Fibroblast of villous mesenchyme (primary cell): ENCODE results near the gene SYNPO. TPM values are rescaled to one million over a fixed set of nuclear protein-coding genes. Genes with fewer than 3 reads are reported as not detected.
A peak's percentile ranks its signal among the peaks of the same experiment; 100 is the strongest.

Experiments
- DNase-seq: peaks from one replicate; pipeline ENCODE4 v3.0.0-alpha.2; 2010; ENCODE audit warnings: low read depth
- H3K4me3 ChIP-seq: 2 replicates; pipeline ENCODE4 v1.5.1; 2011; ENCODE audit warnings: low read depth, mild to moderate bottlenecking, low read length
- total RNA-seq: library from RNA; depleted of rRNA; stranded (reverse); fragments of >200 nt; gene quantifications from 2 replicates; pipeline ENCODE4 v1.2.3, GENCODE V29; 2012
- TF ChIP-seq, protein P1 (sequence below): IDR thresholded peaks from 2 replicates; pipeline ENCODE4 v1.5.1; 2012; ENCODE audit warnings: low read depth, mild to moderate bottlenecking, low read length; ENCODE audit not compliant: insufficient read depth

SYNPO gene
- total RNA-seq, 1 donor = 7.3 TPM

GRCh38 chr5:150639751-150640150 is 709 bp upstream of the SYNPO start:
- DNase-seq = no peak
- TF ChIP-seq, protein P1, sequence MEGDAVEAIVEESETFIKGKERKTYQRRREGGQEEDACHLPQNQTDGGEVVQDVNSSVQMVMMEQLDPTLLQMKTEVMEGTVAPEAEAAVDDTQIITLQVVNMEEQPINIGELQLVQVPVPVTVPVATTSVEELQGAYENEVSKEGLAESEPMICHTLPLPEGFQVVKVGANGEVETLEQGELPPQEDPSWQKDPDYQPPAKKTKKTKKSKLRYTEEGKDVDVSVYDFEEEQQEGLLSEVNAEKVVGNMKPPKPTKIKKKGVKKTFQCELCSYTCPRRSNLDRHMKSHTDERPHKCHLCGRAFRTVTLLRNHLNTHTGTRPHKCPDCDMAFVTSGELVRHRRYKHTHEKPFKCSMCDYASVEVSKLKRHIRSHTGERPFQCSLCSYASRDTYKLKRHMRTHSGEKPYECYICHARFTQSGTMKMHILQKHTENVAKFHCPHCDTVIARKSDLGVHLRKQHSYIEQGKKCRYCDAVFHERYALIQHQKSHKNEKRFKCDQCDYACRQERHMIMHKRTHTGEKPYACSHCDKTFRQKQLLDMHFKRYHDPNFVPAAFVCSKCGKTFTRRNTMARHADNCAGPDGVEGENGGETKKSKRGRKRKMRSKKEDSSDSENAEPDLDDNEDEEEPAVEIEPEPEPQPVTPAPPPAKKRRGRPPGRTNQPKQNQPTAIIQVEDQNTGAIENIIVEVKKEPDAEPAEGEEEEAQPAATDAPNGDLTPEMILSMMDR = no peak
- H3K4me3 ChIP-seq = no peak overlapping the region

DNA sequence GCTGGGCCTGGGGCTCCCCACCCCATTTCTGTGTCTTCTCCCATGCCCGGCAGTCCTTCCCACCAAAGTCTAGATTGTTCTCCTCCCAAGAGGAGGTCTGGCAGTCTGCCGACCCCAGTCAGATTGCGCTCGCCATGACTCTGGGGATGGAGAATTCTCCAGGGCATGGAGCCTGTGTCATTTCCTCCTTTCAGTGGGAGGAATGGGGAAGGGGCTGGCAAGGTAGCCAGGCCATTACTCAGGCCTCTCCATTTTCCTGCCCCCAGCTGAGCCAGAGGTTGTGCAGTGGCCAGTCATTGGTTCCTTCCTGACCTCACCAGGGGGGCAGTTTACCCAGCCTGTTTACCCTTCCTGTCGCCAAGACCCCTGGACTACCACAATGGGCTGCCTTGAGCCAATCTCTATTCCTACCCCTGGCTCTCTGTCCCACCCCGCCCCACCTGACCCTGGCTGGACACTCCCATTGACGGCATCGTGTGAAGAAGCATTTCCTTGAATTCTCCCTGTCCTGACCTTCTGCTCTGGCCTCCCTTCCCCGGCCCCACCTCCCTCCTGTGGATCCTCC is 628 bp downstream of the SYNPO start:
- H3K4me3 ChIP-seq = peak overlapping the region; percentile 77
- DNase-seq = peak; percentile 80
- TF ChIP-seq, protein P1 = no peak

- TF ChIP-seq, protein P1 = no peak
- H3K4me3 ChIP-seq = peak overlapping the region; percentile 77
- DNase-seq = no peak
These were observed 1.5 kb downstream of the SYNPO start for GRCh38 chr5:150641824-150642566.

- TF ChIP-seq, protein P1 = no peak
- peak overlapping the region; percentile 77 for H3K4me3 ChIP-seq
- DNase-seq = peak; percentile 89
These were observed 2.1 kb downstream of the SYNPO start for GRCh38 chr5:150642567-150642927.

DNA sequence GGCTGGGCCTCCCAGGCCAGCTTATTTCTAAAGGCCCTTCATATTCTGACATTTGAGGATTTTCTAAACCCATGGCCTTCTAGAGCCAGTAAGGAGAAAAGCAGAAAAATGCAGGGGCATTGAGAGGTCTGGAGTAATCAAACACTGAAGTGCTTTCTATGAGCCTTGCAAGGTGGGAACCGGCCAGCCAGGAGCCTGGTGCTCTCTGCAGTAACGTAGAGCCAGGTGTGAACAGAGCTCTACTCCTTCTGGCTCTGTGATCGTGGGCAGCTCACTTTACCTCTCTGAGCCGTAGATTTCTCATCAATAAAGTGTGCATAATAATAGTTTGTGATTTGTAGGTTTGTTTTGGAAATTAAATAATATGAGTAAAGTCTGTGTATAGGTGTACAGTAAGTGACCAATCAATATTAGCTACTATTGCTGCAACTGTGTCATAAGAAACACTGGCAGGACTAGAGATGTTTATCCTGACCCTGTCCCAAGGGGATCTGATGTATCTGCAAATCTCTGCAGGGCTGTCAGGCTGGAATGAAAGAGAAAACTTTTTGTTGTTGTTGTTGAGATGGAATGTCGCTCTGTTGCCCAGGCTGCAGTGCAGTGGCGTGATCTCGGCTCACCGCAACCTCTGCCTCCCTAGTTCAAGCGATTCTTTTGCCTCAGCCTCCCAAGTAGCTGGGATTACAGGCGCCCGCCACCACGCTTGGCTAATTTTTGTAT is 2.7 kb downstream of the SYNPO start:
- TF ChIP-seq, protein P1 = no peak
- peak overlapping the region; percentile 77 for H3K4me3 ChIP-seq
- DNase-seq = no peak

DNA sequence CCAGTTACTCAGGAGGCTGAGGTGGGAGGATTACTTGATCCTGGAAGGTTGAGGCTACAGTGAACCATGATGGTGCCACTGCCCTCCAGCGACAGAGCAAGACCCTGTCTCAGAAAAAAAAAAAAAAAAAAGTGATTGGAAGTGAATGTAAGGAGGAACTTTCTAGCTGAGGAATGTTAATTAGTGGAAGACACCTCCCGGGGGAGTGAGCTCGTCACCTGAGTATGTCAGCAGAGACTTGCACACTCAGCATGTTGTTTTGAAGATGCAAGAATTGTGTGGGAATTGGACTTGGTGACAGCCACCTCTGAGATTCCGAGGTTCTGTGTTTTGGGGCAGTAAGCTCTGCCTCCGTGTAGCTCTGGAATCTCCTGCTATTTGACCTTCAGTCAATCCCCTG is 3.6 kb downstream of the SYNPO start:
- TF ChIP-seq, protein P1 = no peak
- DNase-seq = no peak
- no peak overlapping the region for H3K4me3 ChIP-seq
